HCT116 (cell line): Measurements from ENCODE around the gene LRP2. TPM values are rescaled to one million over a fixed set of nuclear protein-coding genes. Genes with fewer than 3 reads are reported as not detected.

ENCODE experiments used
- ATAC-seq: fragments of 200-7000 bp; cut with Tn5 transposase; 2 replicates; pipeline ENCODE4 v1.9.1; 2020; ENCODE audit warnings: mild to moderate bottlenecking, moderate library complexity
- BruUV-seq: library from RNA; stranded (reverse); fragments of 400-500 nt; replicated peaks from 2 replicates; lab custom pipeline; 2021; lab: Mats Ljungman, UMichigan
- CTCF ChIA-PET: fragments of 300-600 bp; sonication (Branson Sonifier 250); formaldehyde crosslinking; loops from one replicate; lab custom pipeline; 2021; ENCODE audit warnings: antibody characterized with exemption; lab: Charles Lee
- POLR2A ChIA-PET: fragments of 300-600, 350-600 bp; sonication (Branson Sonifier 250); formaldehyde crosslinking; loops from one replicate; lab custom pipeline; 2021; ENCODE audit warnings: antibody characterized with exemption; lab: Charles Lee
- RAD21 ChIA-PET, 2 experiments: fragments of 300-600 bp; sonication (Branson Sonifier 250); formaldehyde crosslinking; loops; one replicate each; lab custom pipeline; 2023; ENCODE audit warnings: low total read pairs in 2 of 2; ENCODE audit not compliant: uncharacterized antibody in 2 of 2, unreplicated experiment in 2 of 2, low non-redundant PET in 1 of 2; lab: Charles Lee
- DNase-seq: peaks from one replicate; pipeline ENCODE4 v3.0.0-alpha.2; 2010; ENCODE audit warnings: low read depth, low spot score
- H2AFZ ChIP-seq: fragments of 200-600 bp; shearing (Covaris generic), sonication (generic); 2 replicates; pipeline ENCODE4 v1.6.1; 2017; ENCODE audit warnings: low read depth, mixed run types, mixed read lengths, antibody characterized with exemption, low read length; ENCODE audit not compliant: poor library complexity, severe bottlenecking
- H3K27ac ChIP-seq: 2 replicates; pipeline ENCODE4 v1.5.1; 2012; ENCODE audit warnings: low read depth, low read length
- H3K27me3 ChIP-seq: fragments of 200-600 bp; sonication (generic); 2 replicates; pipeline ENCODE4 v1.6.1; 2016; ENCODE audit warnings: mixed run types, low read length, mixed read lengths; ENCODE audit not compliant: insufficient read depth
- H3K36me3 ChIP-seq, 2 experiments: fragments of 200-500 bp in 1 of 2; fragments of 200-600 bp in 1 of 2; sonication (Bioruptor generic) in 1 of 2; sonication (generic) in 1 of 2; 2 replicates each; pipeline versions ENCODE4 v1.5.1 to v1.6.1; 2014 to 2016; ENCODE audit warnings: low read length in 2 of 2, inconsistent platforms in 1 of 2, mixed read lengths in 1 of 2, mixed run types in 1 of 2; ENCODE audit not compliant: insufficient read depth in 2 of 2, control insufficient read depth in 1 of 2
- H3K4me1 ChIP-seq, 2 experiments: fragments of 200-600 bp in 1 of 2; sonication (generic) in 1 of 2; 2 replicates each; pipeline versions ENCODE4 v1.5.1 to v1.6.1; 2012 to 2017; ENCODE audit warnings: low read length in 2 of 2, inconsistent platforms in 1 of 2, mild to moderate bottlenecking in 1 of 2, mixed read lengths in 1 of 2, mixed run types in 1 of 2, moderate library complexity in 1 of 2; ENCODE audit not compliant: insufficient read depth in 2 of 2, control insufficient read depth in 1 of 2
- H3K4me2 ChIP-seq: fragments of 200-600 bp; sonication (generic); 2 replicates; pipeline ENCODE4 v1.6.1; 2017; ENCODE audit warnings: mixed run types, low read length, mixed read lengths
- H3K4me3 ChIP-seq, 2 experiments: fragments of 200-600 bp in 1 of 2; sonication (generic) in 1 of 2; replicated peaks in 1 of 2; 2 replicates each; pipeline ENCODE4 v1.5.1; 2011 to 2016; ENCODE audit warnings: low read length in 2 of 2, control low read depth in 1 of 2, low read depth in 1 of 2, mild to moderate bottlenecking in 1 of 2, mixed read lengths in 1 of 2, mixed run types in 1 of 2
- H3K79me2 ChIP-seq: fragments of 200-600 bp; sonication (generic); 2 replicates; pipeline ENCODE4 v1.6.1; 2017; ENCODE audit warnings: mild to moderate bottlenecking, mixed run types, low read length, moderate library complexity, mixed read lengths; ENCODE audit not compliant: insufficient read depth
- H3K9ac ChIP-seq: fragments of 200-600 bp; sonication (generic); 2 replicates; pipeline ENCODE4 v1.6.1; 2016; ENCODE audit warnings: low read length, mixed read lengths
- H3K9me2 ChIP-seq: fragments of 200-600 bp; sonication (generic), shearing (Covaris generic); 2 replicates; pipeline ENCODE4 v1.6.1; 2017; ENCODE audit warnings: mixed run types, mild to moderate bottlenecking, moderate library complexity; ENCODE audit not compliant: insufficient read depth
- H3K9me3 ChIP-seq, 2 experiments: fragments of 200-500 bp in 1 of 2; fragments of 200-600 bp in 1 of 2; sonication (Bioruptor generic) in 1 of 2; sonication (generic) in 1 of 2; 2 replicates each; pipeline ENCODE4 v1.6.1; 2014 to 2017; ENCODE audit warnings: low read length in 2 of 2, mixed read lengths in 2 of 2, inconsistent platforms in 1 of 2, low read depth in 1 of 2, mild to moderate bottlenecking in 1 of 2, mixed run types in 1 of 2, moderate library complexity in 1 of 2; ENCODE audit not compliant: control insufficient read depth in 1 of 2, insufficient read depth in 1 of 2
- H4K20me1 ChIP-seq: fragments of 200-600 bp; sonication (generic), shearing (Covaris generic); 2 replicates; pipeline ENCODE4 v1.6.1; 2017; ENCODE audit warnings: mixed run types, mild to moderate bottlenecking, moderate library complexity; ENCODE audit not compliant: insufficient read depth
- CBX3 ChIP-seq: IDR thresholded peaks from 2 replicates; pipeline ENCODE4 v1.6.1; 2012; ENCODE audit warnings: low read depth
- CEBPB ChIP-seq: IDR thresholded peaks from 2 replicates; pipeline ENCODE4 v1.6.1; 2012; ENCODE audit warnings: low read depth
- ELF1 ChIP-seq: IDR thresholded peaks from 2 replicates; pipeline ENCODE4 v1.6.1; 2012; ENCODE audit warnings: low read depth, borderline replicate concordance
- EZH2 ChIP-seq: fragments of 200-600 bp; sonication (generic); IDR thresholded peaks from 2 replicates; pipeline ENCODE4 v1.6.1; 2017; ENCODE audit warnings: antibody characterized with exemption, mixed run types
- EZH2phosphoT487 ChIP-seq: fragments of 200-600 bp; IDR thresholded peaks from 2 replicates; pipeline ENCODE4 v1.6.1; 2018; ENCODE audit warnings: antibody characterized with exemption, borderline replicate concordance
- FOSL1 ChIP-seq: IDR thresholded peaks from 2 replicates; pipeline ENCODE4 v1.6.1; 2012; ENCODE audit warnings: low read depth
- POLR2A ChIP-seq: IDR thresholded peaks from 2 replicates; pipeline ENCODE4 v1.7.0; 2011; ENCODE audit warnings: borderline replicate concordance; ENCODE audit not compliant: insufficient read depth, insufficient read length; ENCODE audit errors: extremely low read depth
- POLR2AphosphoS5 ChIP-seq: IDR thresholded peaks from 2 replicates; pipeline ENCODE4 v1.6.1; 2011; ENCODE audit warnings: mild to moderate bottlenecking, low read depth, low read length, moderate library complexity
- SIN3A ChIP-seq: IDR thresholded peaks from 2 replicates; pipeline ENCODE4 v1.6.1; 2012; ENCODE audit warnings: low read depth
- SP1 ChIP-seq: IDR thresholded peaks from 2 replicates; pipeline ENCODE4 v1.6.1; 2012; ENCODE audit warnings: low read depth
- SRF ChIP-seq: IDR thresholded peaks from 2 replicates; pipeline ENCODE4 v1.6.1; 2012; ENCODE audit warnings: low read depth
- YY1 ChIP-seq: IDR thresholded peaks from 2 replicates; pipeline ENCODE4 v1.6.1; 2011; ENCODE audit warnings: low read length, low read depth, moderate library complexity, mild to moderate bottlenecking; ENCODE audit not compliant: insufficient replicate concordance; ENCODE audit errors: extremely low read depth
- ZNF274 ChIP-seq: fragments of 200-500 bp; sonication (Bioruptor generic); IDR thresholded peaks from 2 replicates; pipeline ENCODE4 v1.6.1; 2014; ENCODE audit warnings: mild to moderate bottlenecking, low read depth, low read length, inconsistent platforms
- intact Hi-C: fragments of 100-400 bp; cut with micrococcal nuclease; formaldehyde crosslinking; loops from 2 replicates; pipeline ENCODE4 v1.10.0; 2022
- total RNA-seq: library from RNA; stranded (reverse); gene quantifications from one replicate; pipeline ENCODE4 v1.2.1, GENCODE V29; 2021; ENCODE audit not compliant: unreplicated experiment
- TF ChIP-seq, protein P1 (sequence below): IDR thresholded peaks from 2 replicates; pipeline ENCODE4 v1.6.1; 2011; ENCODE audit warnings: mild to moderate bottlenecking, low read length, moderate library complexity; ENCODE audit not compliant: insufficient replicate concordance; ENCODE audit errors: extremely low read depth
- TF ChIP-seq, protein P2 (sequence below): IDR thresholded peaks from 2 replicates; pipeline ENCODE4 v1.6.1; 2012
- TF ChIP-seq, protein P3 (sequence below), 3 experiments: fragments of 200-600 bp in 1 of 3; sonication (generic) in 1 of 3; IDR thresholded peaks in 2 of 3; conservative IDR thresholded peaks in 1 of 3; 2 replicates each; pipeline ENCODE4 v1.5.1; 2012 to 2017; ENCODE audit warnings: low read depth in 2 of 3, low read length in 2 of 3, antibody characterized with exemption in 1 of 3, borderline replicate concordance in 1 of 3, control low read depth in 1 of 3, mild to moderate bottlenecking in 1 of 3, mixed read lengths in 1 of 3, mixed run types in 1 of 3, moderate library complexity in 1 of 3; ENCODE audit not compliant: insufficient read depth in 1 of 3
- TF ChIP-seq, protein P4 (sequence below): IDR thresholded peaks from 2 replicates; pipeline ENCODE4 v1.6.1; 2012

The LRP2 gene
- total RNA-seq, 1 experiment from 2014 or later: 0.20 TPM

DNA sequence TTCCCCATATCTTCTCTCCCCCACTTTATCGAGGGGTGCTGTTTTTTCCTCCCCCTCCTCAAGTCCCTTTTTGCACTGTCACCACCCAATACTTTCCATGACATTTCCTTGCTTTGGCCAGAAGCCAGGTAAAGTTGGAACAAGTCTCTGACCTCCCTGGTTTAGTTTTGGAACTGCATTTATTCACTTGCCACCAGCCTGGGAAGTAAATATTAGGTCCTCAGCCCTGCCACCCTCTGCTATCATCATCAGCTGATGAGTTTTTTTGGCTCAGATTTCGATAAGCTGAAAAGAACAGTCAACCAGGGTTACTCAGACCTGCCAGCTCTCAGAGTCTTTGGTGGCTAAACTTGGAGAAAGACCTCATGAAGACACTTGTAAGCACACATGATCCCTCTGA, 246.0 kb downstream of the LRP2 start (continued):
- TF ChIP-seq, protein P1, sequence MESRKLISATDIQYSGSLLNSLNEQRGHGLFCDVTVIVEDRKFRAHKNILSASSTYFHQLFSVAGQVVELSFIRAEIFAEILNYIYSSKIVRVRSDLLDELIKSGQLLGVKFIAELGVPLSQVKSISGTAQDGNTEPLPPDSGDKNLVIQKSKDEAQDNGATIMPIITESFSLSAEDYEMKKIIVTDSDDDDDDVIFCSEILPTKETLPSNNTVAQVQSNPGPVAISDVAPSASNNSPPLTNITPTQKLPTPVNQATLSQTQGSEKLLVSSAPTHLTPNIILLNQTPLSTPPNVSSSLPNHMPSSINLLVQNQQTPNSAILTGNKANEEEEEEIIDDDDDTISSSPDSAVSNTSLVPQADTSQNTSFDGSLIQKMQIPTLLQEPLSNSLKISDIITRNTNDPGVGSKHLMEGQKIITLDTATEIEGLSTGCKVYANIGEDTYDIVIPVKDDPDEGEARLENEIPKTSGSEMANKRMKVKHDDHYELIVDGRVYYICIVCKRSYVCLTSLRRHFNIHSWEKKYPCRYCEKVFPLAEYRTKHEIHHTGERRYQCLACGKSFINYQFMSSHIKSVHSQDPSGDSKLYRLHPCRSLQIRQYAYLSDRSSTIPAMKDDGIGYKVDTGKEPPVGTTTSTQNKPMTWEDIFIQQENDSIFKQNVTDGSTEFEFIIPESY: no peak
- TF ChIP-seq, protein P2, sequence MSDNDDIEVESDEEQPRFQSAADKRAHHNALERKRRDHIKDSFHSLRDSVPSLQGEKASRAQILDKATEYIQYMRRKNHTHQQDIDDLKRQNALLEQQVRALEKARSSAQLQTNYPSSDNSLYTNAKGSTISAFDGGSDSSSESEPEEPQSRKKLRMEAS: no peak
- TF ChIP-seq CEBPB: no peak
- TF ChIP-seq SRF: no peak

DNA sequence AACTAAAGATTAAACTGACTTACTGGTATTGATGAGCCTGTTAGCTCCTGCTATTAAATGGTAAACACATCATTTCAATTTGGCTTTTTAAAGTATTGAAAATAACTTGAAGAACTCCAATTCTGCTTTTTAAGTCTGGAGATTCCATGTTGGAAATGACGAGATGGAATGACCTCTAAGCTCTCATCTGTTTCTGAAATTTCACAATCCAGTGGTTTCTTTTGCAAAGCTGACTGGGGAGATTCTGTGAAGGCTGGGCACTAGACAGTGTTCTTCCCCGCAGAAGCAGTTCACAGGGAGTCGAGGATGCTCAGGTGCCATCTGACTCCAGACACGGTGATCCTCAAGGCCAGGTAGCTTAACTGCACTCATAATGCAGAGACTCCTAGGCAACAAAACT, 248.3 kb downstream of the LRP2 start:
- POLR2A ChIA-PET: no interaction called here
- intact Hi-C loops: loop anchor here (5.0 to 10.0 kb wide), 2 partner anchors 661 to 813 kb away; no protein-coding TSS in a partner anchor
- TF ChIP-seq POLR2A: no peak
- no peak for TF ChIP-seq FOSL1
- TF ChIP-seq EZH2phosphoT487: no peak
- TF ChIP-seq CBX3: no peak
- TF ChIP-seq, protein P3, sequence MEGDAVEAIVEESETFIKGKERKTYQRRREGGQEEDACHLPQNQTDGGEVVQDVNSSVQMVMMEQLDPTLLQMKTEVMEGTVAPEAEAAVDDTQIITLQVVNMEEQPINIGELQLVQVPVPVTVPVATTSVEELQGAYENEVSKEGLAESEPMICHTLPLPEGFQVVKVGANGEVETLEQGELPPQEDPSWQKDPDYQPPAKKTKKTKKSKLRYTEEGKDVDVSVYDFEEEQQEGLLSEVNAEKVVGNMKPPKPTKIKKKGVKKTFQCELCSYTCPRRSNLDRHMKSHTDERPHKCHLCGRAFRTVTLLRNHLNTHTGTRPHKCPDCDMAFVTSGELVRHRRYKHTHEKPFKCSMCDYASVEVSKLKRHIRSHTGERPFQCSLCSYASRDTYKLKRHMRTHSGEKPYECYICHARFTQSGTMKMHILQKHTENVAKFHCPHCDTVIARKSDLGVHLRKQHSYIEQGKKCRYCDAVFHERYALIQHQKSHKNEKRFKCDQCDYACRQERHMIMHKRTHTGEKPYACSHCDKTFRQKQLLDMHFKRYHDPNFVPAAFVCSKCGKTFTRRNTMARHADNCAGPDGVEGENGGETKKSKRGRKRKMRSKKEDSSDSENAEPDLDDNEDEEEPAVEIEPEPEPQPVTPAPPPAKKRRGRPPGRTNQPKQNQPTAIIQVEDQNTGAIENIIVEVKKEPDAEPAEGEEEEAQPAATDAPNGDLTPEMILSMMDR (IDR thresholded peaks at IDR 0.05 in 2 of 3, conservative IDR thresholded peaks at IDR 0.05 in 1 of 3; ENCODE audit: borderline replicate concordance in 1 of 3, insufficient read depth in 1 of 3, low read depth in 2 of 3, low read length in 2 of 3): no peak
- no peak for TF ChIP-seq POLR2AphosphoS5
- TF ChIP-seq ELF1: no peak
- TF ChIP-seq, protein P1: no peak
- no peak for TF ChIP-seq SP1
- no peak for TF ChIP-seq SIN3A
- TF ChIP-seq, protein P4, sequence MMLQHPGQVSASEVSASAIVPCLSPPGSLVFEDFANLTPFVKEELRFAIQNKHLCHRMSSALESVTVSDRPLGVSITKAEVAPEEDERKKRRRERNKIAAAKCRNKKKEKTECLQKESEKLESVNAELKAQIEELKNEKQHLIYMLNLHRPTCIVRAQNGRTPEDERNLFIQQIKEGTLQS: no peak
- no peak for TF ChIP-seq SRF
- TF ChIP-seq ZNF274: no peak
- TF ChIP-seq EZH2: no peak
- no peak for TF ChIP-seq YY1
- TF ChIP-seq CEBPB: no peak
- TF ChIP-seq, protein P2: no peak

More for the DNA sequence above, 248.3 kb downstream of the LRP2 start:
- H3K27ac ChIP-seq: no peak overlapping the region
- no TSS peak for BruUV-seq
- no peaks in the 10 kb centered on the region for H3K9me2 ChIP-seq
- no peaks in the 10 kb centered on the region for H3K36me3 ChIP-seq
- no peaks in the 10 kb centered on the region for H3K9me3 ChIP-seq
- ATAC-seq (no peak), DNase-seq (no peak)
- H3K4me1 ChIP-seq: peaks cover 0 to 8% of the 10 kb centered on the region in 2 experiments; a peak in 1 of 4 replicates
- H2AFZ ChIP-seq: no peak overlapping the region
- no peaks in the 10 kb centered on the region for H4K20me1 ChIP-seq
- no peak overlapping the region for H3K4me3 ChIP-seq
- no peaks in the 10 kb centered on the region for H3K79me2 ChIP-seq
- H3K27me3 ChIP-seq: peaks cover 12% of the 10 kb centered on the region; the same call in 1 of the 2 replicates
- ChIA-PET CTCF (no interaction called here), RAD21 (no interaction called here)
- H3K4me2 ChIP-seq: no peak overlapping the region
- no peak overlapping the region for H3K9ac ChIP-seq
